ENCODE data around the gene TMEM245.

Gene TMEM245

DNA sequence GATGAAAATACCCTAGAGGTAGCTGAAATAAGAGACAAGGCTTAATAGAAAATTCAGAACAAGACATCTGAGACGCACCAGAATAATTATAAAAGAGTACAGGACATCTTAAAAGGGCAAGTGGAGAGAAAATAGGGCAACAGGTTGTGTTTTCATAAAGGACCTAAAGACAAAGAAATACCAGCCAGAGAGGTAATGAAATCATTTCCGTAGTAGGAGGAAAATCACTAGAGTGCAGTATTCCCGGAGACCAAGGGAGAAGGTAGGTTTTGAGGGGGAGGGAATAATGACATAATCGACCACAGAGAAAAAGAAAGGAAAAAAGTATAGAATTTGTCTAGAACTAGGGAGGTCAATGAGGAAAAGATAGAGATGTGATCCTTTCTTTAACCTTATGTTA, 80.2 kb downstream of the TMEM245 start:
- H3K4me1 Mint-ChIP-seq: no peaks in the 10 kb centered on the region
- H3K27ac Mint-ChIP-seq: no peak overlapping the region
- peaks cover 63% of the 10 kb centered on the region for H3K36me3 Mint-ChIP-seq
- no peak for ATAC-seq
- H3K4me3 Mint-ChIP-seq: no peak overlapping the region
- no peaks in the 10 kb centered on the region for H3K27me3 Mint-ChIP-seq
- peaks cover 4% of the 10 kb centered on the region for H3K9me3 Mint-ChIP-seq

DNA sequence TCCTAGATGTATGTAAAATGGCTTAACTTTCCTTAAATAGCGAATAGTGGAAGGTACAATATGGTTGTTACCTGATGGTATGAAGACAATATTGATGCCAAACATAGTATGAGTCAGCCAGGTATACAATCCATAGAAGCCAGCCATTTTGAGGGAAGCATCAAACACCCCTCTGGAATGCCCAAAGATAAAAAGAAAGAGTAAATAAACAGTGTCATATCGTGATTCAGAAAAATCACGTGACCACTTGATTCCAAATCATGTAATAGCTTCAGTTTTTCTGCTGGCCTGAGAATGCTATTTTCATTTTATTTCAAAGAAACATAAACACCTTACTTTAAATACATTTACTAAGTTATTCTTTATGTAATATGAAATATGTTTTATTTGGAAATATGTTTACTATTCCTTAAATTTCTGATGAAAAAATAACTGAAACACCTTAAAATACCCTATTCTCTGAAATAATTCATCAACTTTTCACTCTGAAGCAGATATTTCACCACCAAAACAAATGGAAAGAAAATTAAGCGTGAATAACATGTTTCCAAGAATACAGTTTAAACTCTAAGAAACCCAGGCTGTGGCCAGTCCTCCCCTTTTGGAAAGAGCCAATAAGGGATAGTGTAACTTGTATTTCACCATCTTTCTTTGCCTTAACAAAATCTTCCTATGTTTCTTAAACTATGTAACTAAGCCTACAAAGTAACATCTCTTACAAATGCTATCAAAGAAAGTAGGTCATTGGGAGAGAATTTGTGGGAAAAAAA, 81.6 kb downstream of the TMEM245 start:
- H3K36me3 Mint-ChIP-seq: peaks cover 63% of the 10 kb centered on the region
- H3K4me1 Mint-ChIP-seq: no peaks in the 10 kb centered on the region

DNA sequence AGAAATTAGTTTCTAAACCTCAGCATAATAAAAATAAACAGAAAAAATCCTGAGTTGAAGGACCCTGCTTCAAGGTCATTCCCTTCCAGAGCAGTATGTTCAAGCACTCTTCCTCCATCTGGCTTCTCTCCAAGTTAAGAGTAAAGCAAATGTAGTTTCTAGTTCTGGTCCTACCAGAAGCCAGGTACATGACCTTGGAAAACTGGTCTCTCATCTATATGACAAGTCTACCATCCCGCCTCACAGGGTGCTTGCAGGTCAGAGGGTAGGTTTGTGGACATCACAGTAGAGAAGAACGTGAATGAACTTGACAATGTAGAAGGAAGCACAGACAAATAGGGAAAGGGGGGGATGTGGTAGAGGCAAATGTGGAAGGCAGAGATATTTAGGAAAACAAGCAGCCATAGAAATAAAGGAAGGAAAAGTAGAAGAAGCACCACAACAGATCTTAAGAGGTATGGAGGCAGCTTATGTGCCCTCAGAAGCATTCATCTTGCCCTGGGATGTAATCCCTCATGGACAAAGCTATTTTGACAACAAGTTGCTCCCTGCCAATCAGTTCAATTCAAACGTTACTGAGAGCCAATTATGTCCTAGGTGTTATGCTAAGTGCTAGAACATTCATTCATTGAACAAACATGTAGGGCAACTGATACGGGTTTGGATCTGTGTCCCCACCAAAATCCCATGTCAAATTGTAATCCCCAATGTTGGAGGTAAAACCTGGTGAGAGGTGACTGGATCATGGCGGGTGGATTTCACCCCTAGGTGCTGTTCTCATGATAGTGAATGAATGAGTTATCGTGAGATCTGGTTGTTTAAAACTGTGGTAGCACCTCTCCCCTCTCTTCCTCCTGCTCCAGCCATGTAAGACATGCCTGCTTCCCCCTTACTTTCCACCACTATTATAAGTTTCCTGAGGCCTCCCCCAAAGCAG, 82.7 kb downstream of the TMEM245 start:
- no peak for ATAC-seq
- Mint-ChIP-seq H3K27me3 (no peaks in the 10 kb centered on the region), H3K9me3 (no peaks in the 10 kb centered on the region), H3K4me3 (no peak overlapping the region), H3K4me1 (no peaks in the 10 kb centered on the region), H3K36me3 (peaks cover 57% of the 10 kb centered on the region), H3K27ac (no peak overlapping the region)

More for the DNA sequence above, 81.6 kb downstream of the TMEM245 start:
- no peaks in the 10 kb centered on the region for H3K27me3 Mint-ChIP-seq
- no peak for ATAC-seq
- H3K4me3 Mint-ChIP-seq: no peak overlapping the region
- no peak overlapping the region for H3K27ac Mint-ChIP-seq
- H3K9me3 Mint-ChIP-seq: peaks cover under 1% of the 10 kb centered on the region

DNA sequence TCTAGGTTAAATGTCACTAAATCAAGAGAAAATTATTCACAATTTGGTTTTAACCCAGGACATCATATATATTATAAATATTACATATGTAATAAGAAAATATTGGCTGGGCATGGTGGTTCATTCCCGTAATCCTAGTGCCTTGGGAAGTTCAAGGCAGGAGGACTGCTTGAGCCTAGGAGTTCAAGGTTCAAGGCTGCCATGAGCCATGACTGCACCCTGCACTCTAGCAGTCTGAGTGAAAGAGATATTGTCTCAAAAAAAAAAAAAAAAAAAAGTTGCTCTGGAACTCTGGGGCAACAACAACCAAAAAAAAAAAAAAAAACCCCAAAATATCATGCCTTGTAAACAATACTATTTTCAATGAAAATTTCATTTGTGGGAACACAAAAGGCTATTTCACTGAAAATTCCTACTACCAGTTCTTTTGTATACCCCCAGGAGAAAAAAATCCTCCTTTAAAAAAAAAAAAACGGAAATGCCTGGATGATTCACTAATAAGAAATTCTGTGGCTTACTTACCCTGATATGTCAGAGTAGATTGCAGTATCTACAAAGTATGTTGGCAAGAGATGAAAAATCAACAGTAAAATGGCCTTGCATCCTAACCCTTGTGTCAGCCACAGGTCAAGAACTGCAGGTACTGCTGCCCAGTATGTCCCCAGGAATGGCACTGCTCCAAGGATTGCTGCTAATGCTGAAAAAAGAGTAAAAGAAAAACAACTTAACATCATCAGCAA, 83.9 kb downstream of the TMEM245 start:
- H3K4me3 Mint-ChIP-seq: no peak overlapping the region
- no peaks in the 10 kb centered on the region for H3K4me1 Mint-ChIP-seq
- H3K9me3 Mint-ChIP-seq: no peaks in the 10 kb centered on the region
- no peaks in the 10 kb centered on the region for H3K27me3 Mint-ChIP-seq
- no peak for ATAC-seq
- H3K27ac Mint-ChIP-seq: no peak overlapping the region
- H3K36me3 Mint-ChIP-seq: peaks cover 59% of the 10 kb centered on the region

DNA sequence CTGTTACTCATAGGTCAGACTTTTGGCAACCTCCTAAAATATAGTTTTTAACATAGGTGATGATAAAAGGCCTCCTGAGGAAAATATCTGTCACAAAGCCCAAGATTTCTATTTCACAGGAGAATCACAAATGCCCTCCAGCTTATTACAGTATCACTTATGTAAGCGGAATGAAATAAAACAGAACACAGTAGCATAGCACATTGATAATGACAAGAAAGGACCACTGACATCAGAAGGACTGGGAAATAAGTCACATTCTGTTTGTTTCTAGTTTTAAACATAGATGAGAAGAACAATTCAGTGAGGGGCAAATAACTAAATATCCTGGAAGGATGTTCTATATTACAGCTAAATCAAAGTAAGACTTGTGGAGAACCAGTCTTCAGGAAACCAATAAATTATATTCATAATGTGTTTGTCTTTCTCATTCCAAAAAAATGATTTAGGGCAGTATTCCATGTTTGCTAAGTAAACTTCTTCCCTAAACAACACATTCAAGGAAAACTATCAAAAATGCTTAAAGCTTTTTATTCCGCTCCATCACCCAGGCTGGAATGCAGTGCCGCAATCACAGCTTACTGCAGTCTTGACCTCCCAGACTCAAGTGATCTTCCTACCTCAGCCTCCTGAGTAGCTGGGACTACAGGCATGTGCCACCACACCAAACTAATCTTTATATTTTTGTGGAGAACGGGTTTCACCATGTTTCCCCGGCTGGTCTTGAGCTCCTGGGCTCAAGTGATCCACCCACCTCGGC, 85.6 kb downstream of the TMEM245 start:
- Mint-ChIP-seq H3K4me3 (no peak overlapping the region), H3K4me1 (no peaks in the 10 kb centered on the region), H3K9me3 (no peaks in the 10 kb centered on the region), H3K27me3 (no peaks in the 10 kb centered on the region), H3K36me3 (peaks cover 57% of the 10 kb centered on the region), H3K27ac (no peak overlapping the region)
- ATAC-seq: no peak

DNA sequence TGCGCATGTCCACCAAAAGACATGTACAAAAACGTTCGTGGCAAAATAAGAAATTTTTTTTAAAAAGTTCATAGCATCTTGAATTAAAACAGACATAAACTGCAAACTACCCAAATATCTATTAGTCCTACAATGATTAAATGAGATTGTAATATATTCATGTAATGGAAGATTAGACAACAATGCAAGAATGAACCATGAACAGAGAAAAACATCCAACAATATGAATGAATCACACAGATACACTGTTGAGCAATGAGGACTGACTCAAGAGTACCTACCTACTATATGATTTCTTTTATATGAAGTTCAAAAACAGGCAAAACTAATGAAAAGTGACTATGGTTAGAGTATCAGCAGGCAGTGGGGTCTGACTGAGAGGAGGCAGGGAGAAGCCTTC, 88.5 kb downstream of the TMEM245 start:
- ATAC-seq: no peak
- Mint-ChIP-seq H3K4me1 (no peaks in the 10 kb centered on the region), H3K9me3 (no peaks in the 10 kb centered on the region), H3K27ac (no peak overlapping the region), H3K36me3 (peaks cover 43% of the 10 kb centered on the region), H3K27me3 (no peaks in the 10 kb centered on the region), H3K4me3 (no peak overlapping the region)

DNA sequence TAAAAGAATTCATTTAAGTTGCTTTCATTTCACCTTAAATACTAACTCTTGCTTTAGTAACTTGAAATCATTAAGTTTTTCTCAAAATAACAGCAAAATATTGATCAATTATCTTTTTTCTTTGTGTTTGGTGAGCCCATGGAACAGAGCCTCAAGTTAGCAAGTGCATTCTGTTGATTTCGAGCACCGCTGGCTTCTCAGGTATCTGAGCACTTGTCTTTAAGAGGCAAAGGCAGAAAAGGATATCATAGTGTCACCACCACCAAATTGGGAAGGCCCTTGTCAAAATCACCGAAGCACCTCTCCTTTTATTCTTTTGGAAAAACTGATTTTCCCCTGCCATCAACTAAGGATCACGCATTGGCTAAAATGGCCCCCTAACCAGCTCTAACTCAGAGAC, 89.3 kb downstream of the TMEM245 start:
- Mint-ChIP-seq H3K27me3 (no peaks in the 10 kb centered on the region), H3K36me3 (peaks cover 47% of the 10 kb centered on the region), H3K4me3 (no peak overlapping the region), H3K9me3 (no peaks in the 10 kb centered on the region), H3K4me1 (no peaks in the 10 kb centered on the region), H3K27ac (no peak overlapping the region)
- no peak for ATAC-seq

DNA sequence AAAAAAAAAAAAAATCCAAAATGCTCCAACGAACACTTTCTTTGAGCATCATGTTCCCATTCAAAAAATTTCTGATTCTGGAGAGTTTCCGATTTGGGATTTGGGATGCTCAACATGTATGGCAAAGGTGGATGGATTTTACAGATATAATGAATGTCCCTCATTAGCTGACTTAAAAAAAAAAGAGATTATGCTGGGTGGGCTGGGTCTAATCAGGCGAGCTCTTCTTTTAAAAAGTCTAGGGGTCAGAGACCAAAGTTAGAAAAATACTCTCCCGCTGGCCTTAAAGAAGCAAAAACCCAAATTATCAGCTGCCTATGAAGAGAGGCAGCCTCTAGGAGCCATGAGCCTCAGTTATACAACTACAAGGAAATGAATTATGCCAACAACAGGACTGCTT, 91.3 kb downstream of the TMEM245 start:
- Mint-ChIP-seq H3K9me3 (no peaks in the 10 kb centered on the region), H3K4me1 (peaks cover 6% of the 10 kb centered on the region), H3K27me3 (no peaks in the 10 kb centered on the region), H3K27ac (no peak overlapping the region), H3K36me3 (peaks cover 51% of the 10 kb centered on the region), H3K4me3 (no peak overlapping the region)
- ATAC-seq: no peak

DNA sequence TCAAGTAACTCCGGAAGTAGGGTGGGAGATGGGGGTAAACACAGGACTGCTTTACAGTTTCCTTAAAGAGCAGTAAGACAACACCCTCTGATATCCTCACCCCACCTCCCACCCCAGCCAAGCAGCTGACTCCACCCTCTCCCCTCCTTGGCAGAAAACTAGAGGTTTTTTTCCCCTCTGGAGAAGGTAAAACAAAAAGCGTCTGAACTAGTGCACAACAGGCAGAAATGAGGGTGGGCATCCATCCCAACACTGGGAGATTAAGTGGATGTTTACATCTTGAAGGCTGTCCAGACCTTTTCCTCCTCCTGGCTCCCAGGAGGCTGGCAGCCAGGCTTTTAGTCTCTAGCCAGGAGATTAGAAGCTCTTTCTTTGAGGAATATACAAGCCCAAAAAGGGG, 92.6 kb downstream of the TMEM245 start:
- Mint-ChIP-seq H3K27me3 (no peaks in the 10 kb centered on the region), H3K27ac (no peak overlapping the region), H3K4me1 (peaks cover 6% of the 10 kb centered on the region), H3K9me3 (no peaks in the 10 kb centered on the region), H3K36me3 (peaks cover 51% of the 10 kb centered on the region), H3K4me3 (no peak overlapping the region)
- ATAC-seq: no peak

DNA sequence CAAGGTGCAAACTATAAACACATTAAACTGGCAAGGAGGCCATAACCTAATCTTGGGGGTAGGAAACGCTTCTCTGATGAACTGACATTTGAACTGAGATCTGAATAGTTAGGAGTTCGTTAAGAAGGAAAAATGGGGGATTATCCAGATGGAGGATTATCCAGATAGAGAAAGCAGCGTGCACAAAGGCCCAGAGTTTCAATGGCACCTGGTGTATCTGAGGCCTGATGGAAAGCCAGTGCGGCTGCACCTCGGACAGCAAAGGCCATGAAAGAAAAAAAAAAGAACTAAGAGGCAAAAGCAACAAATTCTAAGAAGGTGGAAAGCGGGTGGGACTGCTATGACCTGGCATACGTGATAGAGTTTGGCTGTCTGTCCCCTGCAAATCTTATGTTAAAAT, 93.4 kb downstream of the TMEM245 start:
- H3K4me3 Mint-ChIP-seq: no peak overlapping the region
- peaks cover 6% of the 10 kb centered on the region for H3K4me1 Mint-ChIP-seq
- H3K36me3 Mint-ChIP-seq: peaks cover 42% of the 10 kb centered on the region
- no peak overlapping the region for H3K27ac Mint-ChIP-seq
- no peaks in the 10 kb centered on the region for H3K9me3 Mint-ChIP-seq
- no peak for ATAC-seq
- no peaks in the 10 kb centered on the region for H3K27me3 Mint-ChIP-seq

DNA sequence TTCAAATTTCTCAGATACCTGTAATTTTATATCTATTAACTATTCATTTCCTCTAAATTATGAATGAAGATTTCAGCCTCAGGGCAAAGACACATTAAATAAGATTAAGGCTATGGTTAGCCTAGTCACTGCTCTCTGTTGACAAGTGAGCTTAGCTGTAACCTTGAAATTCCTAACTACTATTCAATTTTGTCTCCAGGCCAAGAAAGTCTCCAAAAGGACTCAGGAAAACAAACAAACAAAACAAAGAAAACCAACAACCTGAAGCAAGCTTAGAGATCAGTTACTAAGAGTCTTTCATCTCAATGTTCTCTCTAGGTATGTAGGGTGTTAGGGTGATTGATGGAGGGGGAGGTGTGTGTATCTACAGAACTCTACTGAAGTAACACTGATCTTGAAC, 96.9 kb downstream of the TMEM245 start:
- Mint-ChIP-seq H3K36me3 (peaks cover 42% of the 10 kb centered on the region), H3K4me1 (peaks cover 7% of the 10 kb centered on the region), H3K27ac (no peak overlapping the region), H3K27me3 (no peaks in the 10 kb centered on the region), H3K4me3 (no peak overlapping the region), H3K9me3 (no peaks in the 10 kb centered on the region)
- no peak for ATAC-seq

DNA sequence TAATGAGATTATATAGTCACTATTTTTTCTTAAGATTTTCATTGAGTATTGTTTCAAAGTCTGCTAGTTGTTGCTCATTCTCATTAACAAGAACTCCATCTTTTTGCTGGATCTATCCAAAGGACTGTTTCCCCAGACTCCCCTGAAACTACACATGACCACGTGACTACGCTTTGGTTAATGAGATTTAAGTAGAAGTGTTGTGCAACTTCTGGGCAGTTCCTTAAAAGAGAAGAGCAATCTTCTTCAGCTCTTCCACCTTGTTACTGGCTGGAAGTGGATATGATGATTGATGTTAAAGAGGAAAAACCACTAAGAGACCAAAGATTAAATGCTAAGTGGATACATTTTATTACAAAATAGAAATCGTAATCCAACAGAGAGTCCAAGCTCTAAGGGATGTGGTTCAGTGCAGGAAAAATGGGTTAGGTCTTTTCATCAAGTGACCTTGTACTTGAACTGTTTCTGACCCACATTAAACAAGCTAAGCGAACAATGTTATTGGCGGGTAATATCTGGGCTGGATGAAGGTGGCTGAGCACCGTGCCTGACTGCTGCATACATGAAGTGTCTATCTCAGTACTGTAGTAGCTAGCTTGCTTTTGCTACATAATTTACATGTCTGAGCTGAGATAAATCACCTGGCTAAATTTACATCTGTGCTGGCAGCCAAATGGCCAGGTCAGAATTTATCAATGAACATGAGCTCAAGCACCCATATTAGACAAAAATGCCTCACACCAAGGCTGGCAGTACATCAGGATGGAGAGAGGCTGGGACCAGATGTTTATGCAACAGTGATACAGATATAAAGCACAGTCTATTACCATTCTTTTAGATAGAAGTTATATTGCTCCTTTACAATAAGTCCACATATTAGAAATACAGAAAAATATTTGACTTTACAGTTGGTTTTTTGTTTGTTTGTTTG, 98.9 kb downstream of the TMEM245 start:
- Mint-ChIP-seq H3K36me3 (peaks cover 34% of the 10 kb centered on the region), H3K9me3 (no peaks in the 10 kb centered on the region), H3K27me3 (no peaks in the 10 kb centered on the region), H3K4me3 (no peak overlapping the region), H3K4me1 (peaks cover 20% of the 10 kb centered on the region), H3K27ac (no peak overlapping the region)
- ATAC-seq: no peak

DNA sequence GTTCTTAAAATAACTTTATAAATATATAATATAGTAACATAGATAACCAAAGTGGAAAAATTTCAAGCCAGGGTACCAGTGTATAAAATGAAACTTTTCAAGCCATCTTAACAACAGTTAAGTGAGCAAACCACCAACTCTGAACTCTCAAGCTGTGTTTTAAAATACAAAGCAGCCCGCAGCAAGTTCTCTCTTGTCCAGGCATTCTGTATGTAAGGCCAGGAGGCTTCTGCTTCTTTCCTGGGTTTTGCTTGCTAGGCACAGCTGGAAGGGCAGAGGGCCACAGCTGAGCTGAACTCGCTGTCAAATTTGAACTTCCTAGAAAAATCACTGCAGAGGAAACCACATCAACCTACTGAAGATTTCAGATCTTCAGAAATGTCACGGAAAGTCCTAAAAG, 99.6 kb downstream of the TMEM245 start:
- Mint-ChIP-seq H3K4me1 (peaks cover 22% of the 10 kb centered on the region), H3K27me3 (no peaks in the 10 kb centered on the region), H3K36me3 (peaks cover 31% of the 10 kb centered on the region), H3K27ac (no peak overlapping the region), H3K4me3 (no peak overlapping the region), H3K9me3 (no peaks in the 10 kb centered on the region)
- no peak for ATAC-seq

DNA sequence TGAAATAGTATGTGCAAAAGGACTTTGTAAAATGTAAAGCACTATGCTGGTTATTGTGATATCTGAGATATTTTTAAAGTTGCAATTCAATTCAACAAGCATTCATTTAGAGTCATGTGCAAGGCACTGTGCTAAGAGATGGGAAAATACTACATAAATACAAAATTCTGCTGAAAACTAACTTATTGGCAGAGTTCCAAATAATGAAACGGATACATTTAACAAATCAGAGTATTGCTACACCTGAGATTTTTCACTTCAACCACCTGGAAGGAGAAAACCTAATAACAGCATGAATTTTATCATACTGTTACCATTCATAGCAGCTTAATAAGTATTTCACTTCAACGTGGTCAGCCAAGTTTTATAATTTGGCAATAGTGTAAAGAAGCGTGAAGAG, 100.3 kb downstream of the TMEM245 start:
- no peaks in the 10 kb centered on the region for H3K9me3 Mint-ChIP-seq
- ATAC-seq: no peak
- peaks cover 16% of the 10 kb centered on the region for H3K4me1 Mint-ChIP-seq
- no peak overlapping the region for H3K27ac Mint-ChIP-seq
- no peak overlapping the region for H3K4me3 Mint-ChIP-seq
- H3K36me3 Mint-ChIP-seq: peaks cover 24% of the 10 kb centered on the region
- H3K27me3 Mint-ChIP-seq: no peaks in the 10 kb centered on the region
